ENCODE results near the gene PGA5. TPM values are rescaled to one million over a fixed set of nuclear protein-coding genes. Genes with fewer than 3 reads are reported as not detected.

PGA5 gene
- polyA plus RNA-seq, 3 donors, result 0.13 to 467 (median 45.1) TPM

- no peak overlapping the region for H3K27ac ChIP-seq (ENCODE audit: low read depth, low read length)
- 85 to 90% (median 89%) methylated on average over 18 of the region's 18 CpGs for WGBS, 3 donors
Measured at GRCh38 chr11:61256710-61257482, 15.9 kb downstream of the PGA5 start.

DNA sequence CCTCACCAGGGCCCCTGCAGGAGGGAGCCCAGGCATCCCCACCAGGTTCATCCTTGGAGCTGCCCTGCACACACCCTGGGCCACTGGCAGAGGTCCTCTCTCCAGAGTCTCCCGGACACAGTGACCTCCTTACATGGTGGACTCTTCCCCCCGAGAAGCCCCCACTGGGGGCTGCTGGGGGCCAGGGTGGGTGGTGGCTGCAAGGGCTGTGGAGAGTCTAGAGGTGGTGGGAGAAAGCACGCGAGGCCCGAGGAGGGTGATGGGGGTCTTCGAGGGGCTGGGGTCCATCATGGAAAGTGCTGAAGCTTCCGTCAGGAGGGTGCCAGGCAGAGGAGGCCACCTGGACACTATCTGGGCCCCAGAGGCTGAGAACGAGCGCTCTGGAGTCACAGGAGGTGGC lies 17.6 kb downstream of the PGA5 start:
- no peak overlapping the region for H3K27ac ChIP-seq (ENCODE audit: low read depth, low read length)
- 80 to 87% (median 80%) methylated on average over 9 of the region's 9 CpGs for WGBS, 3 donors

GRCh38 chr11:61259363-61259762 lies 18.4 kb downstream of the PGA5 start:
- no peak overlapping the region for H3K27ac ChIP-seq (ENCODE audit: low read depth, low read length)
- WGBS, 3 donors, result 89 to 97% (median 95%) methylated on average over 6 of the region's 6 CpGs

GRCh38 chr11:61264371-61264770 lies 23.4 kb downstream of the PGA5 start:
- 93 to 97% (median 94%) methylated on average over 6 of the region's 6 CpGs for WGBS, 3 donors
- no peak overlapping the region for H3K27ac ChIP-seq (ENCODE audit: low read depth, low read length)

GRCh38 chr11:61264795-61265194 lies 23.8 kb downstream of the PGA5 start:
- WGBS, 3 donors, result 55 to 94% (median 92%) methylated on average over 14 of the region's 14 CpGs

GRCh38 chr11:61265357-61265756 lies 24.4 kb downstream of the PGA5 start:
- WGBS, 3 donors, result 76 to 92% (median 92%) methylated on average over 14 of the region's 14 CpGs
- no peak overlapping the region for H3K27ac ChIP-seq (ENCODE audit: low read depth, low read length)

More at GRCh38 chr11:61264795-61265194, 23.8 kb downstream of the PGA5 start:
- H3K27ac ChIP-seq (ENCODE audit: low read depth, low read length), result no peak overlapping the region

DNA sequence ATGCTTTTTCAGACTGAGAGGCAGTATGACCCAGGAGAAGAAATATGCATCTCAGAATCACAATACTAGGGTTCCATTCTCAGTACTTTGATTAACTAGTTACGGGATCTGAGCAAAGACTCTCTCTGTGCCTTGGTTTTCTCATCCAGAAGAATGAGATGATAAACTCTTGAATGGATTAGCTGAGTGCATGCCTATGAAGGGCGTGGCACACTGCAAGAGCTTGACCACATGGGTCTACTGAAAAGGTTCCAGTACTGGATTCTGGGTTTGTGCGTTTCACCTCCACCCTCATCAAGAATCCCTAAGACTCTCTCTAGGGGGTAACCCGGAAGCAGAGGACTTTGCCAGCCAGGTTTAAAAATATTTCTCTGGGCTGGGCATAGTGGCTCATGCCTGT lies 25.6 kb downstream of the PGA5 start:
- WGBS, 3 donors, result 84 to 89% (median 86%) methylated on average over 4 of the region's 4 CpGs
- no peak overlapping the region for H3K27ac ChIP-seq (ENCODE audit: low read depth, low read length)

DNA sequence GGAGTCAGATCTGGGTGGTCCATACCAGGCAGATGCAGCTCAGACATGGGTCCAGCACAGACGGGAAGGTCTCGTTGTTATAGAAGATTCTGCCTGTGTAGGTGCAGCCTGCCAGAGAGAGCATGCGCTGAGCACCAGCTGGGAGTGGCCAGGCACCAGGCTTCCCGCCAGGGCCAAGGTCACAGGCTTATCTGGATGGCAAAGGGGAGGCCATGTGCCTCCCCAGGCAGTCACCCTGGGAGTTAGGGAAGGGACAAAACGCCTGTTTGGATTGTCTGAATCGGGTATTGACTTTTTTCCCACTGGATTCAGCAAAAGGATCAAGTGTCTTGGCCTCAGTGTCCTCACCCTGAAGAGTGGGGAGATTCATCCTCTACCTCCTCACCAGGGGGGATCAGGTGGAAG lies 26.5 kb downstream of the PGA5 start:
- WGBS, 3 donors, result 32 to 68% (median 63%) methylated on average over 6 of the region's 6 CpGs

GRCh38 chr11:61268588-61269250 lies 27.7 kb downstream of the PGA5 start:
- WGBS, 3 donors, result 87 to 91% (median 90%) methylated on average over 15 of the region's 15 CpGs
- H3K27ac ChIP-seq (ENCODE audit: low read depth, low read length), result no peak overlapping the region

More for the DNA sequence above, 26.5 kb downstream of the PGA5 start:
- H3K27ac ChIP-seq (ENCODE audit: low read depth, low read length), result no peak overlapping the region

DNA sequence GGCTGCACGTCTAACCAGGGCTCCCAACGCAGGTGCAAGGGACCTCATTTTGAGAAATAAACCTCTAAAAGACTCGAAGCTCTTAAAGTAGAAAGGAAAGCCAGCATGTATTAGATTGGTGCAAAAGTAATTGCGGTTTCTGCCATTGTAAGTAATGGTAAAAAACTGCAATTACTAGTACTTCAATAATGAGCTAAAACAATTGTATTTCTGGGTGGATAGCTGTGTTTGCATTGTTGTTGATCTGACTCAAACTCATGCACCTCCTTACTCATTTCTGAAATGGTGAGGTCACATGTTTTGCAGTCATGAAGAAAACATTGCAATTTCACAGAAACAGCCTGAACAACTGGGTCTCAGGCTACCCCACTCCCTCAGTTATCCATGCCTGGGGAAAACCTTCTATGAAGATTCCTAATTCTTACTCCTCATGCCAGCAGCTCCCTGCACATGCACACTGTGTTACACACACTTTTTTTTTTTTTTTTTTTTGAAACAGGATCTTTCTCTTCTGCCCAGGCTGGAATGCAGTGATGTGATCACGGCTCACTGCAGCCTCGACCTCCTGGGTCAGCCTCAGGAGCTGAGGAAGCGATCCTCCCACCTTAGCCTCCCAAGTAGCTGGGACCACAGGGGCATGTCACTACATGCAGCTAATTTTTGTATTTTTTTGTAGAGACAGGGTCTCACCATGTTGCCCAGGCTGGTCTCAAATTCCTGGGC lies 29.5 kb downstream of the PGA5 start:
- no peak overlapping the region for H3K27ac ChIP-seq (ENCODE audit: low read depth, low read length)
- WGBS, 3 donors, result 83 to 92% (median 91%) methylated on average over 7 of the region's 7 CpGs

GRCh38 chr11:61272731-61273130 lies 31.8 kb downstream of the PGA5 start:
- no peak overlapping the region for H3K27ac ChIP-seq (ENCODE audit: low read depth, low read length)
- 91 to 97% (median 95%) methylated on average over 3 of the region's 3 CpGs for WGBS, 3 donors

- H3K27ac ChIP-seq (ENCODE audit: low read depth, low read length), result no peak overlapping the region
- WGBS, 3 donors, result 71 to 73% (median 73%) methylated on average over 15 to 16 of the region's 16 CpGs
Measured at GRCh38 chr11:61273178-61274078, 32.5 kb downstream of the PGA5 start.

- H3K27ac ChIP-seq (ENCODE audit: low read depth, low read length), result no peak overlapping the region
- WGBS, 3 donors, result 90 to 99% (median 95%) methylated on average over 4 of the region's 4 CpGs
Measured at GRCh38 chr11:61274084-61274483, 33.1 kb downstream of the PGA5 start.

- WGBS, 3 donors, result 89 to 96% (median 94%) methylated on average over 4 of the region's 4 CpGs
- H3K27ac ChIP-seq (ENCODE audit: low read depth, low read length), result no peak overlapping the region
Measured at GRCh38 chr11:61275191-61275590, 34.2 kb downstream of the PGA5 start.

GRCh38 chr11:61277186-61278000 lies 36.4 kb downstream of the PGA5 start:
- H3K27ac ChIP-seq (ENCODE audit: low read depth, low read length), result no peak overlapping the region
- 87 to 90% (median 90%) methylated on average over 14 of the region's 14 CpGs for WGBS, 3 donors

GRCh38 chr11:61278001-61278470 lies 37.1 kb downstream of the PGA5 start:
- WGBS, 3 donors, result 58 to 74% (median 72%) methylated on average over 10 of the region's 10 CpGs

GRCh38 chr11:61279934-61280659 lies 39.1 kb downstream of the PGA5 start:
- WGBS, 3 donors, result 72 to 88% (median 85%) methylated on average over 12 of the region's 12 CpGs
- no peak overlapping the region for H3K27ac ChIP-seq (ENCODE audit: low read depth, low read length)

More at GRCh38 chr11:61278001-61278470, 37.1 kb downstream of the PGA5 start:
- H3K27ac ChIP-seq (ENCODE audit: low read depth, low read length), result no peak overlapping the region
